ENCODE measurements around the gene PGAP3. TPM values are rescaled to one million over a fixed set of nuclear protein-coding genes. Genes with fewer than 3 reads are reported as not detected.
A peak's percentile ranks its signal among the peaks of the same experiment; 100 is the strongest.

PGAP3 gene
- total and polyA plus RNA-seq, 2 of the 4 experiments (the other 2 are of a cell fraction), result 4.3 to 9.8 TPM

DNA sequence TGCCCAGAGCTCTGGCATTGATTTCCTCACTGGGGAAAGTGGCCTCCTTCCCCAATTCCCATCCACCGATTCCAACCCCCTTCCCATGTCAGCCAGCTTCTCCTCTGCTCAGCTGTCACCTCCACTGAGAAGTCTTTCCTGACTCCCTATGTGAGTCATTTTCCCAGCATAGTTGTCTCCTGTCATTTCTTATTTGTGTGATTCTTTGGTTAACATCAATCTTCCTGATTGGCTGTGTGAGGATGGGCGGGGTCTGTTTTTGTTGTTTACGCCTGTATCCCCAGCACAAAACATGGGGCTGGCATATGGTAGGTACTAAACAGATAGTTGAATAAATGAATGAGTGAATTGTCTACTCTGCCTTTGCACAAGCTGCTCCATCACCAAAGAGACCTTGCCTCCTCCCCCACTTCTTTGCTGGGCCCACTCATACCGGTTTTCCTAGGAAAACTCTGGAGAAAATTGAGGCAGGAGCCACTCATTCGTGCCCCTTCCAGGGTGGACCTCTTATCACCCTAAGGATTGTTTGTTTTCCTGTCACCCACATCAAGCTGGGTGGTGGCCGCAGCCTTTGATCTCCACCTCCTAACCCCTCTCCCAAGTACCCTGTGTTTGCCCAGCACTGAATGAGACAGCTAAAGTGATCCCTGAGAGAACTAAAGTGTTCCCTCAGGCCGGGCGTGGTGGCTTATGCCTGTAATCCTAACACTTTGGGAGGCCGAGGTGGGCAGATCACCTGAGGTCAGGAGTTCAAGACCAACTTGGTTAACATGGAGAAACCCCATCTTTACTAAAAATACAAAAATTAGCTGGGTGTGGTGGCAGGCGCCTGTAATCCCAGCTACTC, 48.7 kb upstream of the PGAP3 start:
- no peak overlapping the region for H3K27ac ChIP-seq (ENCODE audit: insufficient read depth, low read length)
- no peak overlapping the region for H3K56ac ChIP-seq (ENCODE audit: extremely low read depth, insufficient read depth, low read length)
- peaks cover 16% of the 10 kb centered on the region; the same call in 1 of the 2 replicates for H3K4me1 ChIP-seq (ENCODE audit: control insufficient read depth, insufficient read depth, low read length)
- no peaks in the 10 kb centered on the region for H4K20me1 ChIP-seq (ENCODE audit: insufficient read depth, low read length)
- BruUV-seq (replicated peaks), result no TSS peak
- H3K79me1 ChIP-seq (ENCODE audit: low read depth in 1 of 2, low read length in 2 of 2), result no peaks in the 10 kb centered on the region
- no peak overlapping the region for H3K23ac ChIP-seq (ENCODE audit: low read depth, low read length)
- in situ Hi-C loops (cut with MboI; ENCODE audit: low sequenced_read_pairs) (no loop called here), dilution Hi-C loops (cut with HindIII; ENCODE audit: low sequenced_read_pairs, unreplicated experiment) (no loop called here), intact Hi-C loops (cut with micrococcal nuclease) (no loop called here)
- no peak overlapping the region for H4K8ac ChIP-seq (ENCODE audit: low read depth in 2 of 2, low read length in 2 of 2)
- no peak overlapping the region for H2AK9ac ChIP-seq (replicated peaks; ENCODE audit: low read depth, low read length, poor library complexity)
- ChIA-PET CTCF (no interaction called here), POLR2A (ENCODE audit: unreplicated experiment) (no interaction called here)
- H3K27me3 ChIP-seq (ENCODE audit: control insufficient read depth, insufficient read depth, low read length), result peaks cover 28% of the 10 kb centered on the region
- no peak overlapping the region for H3K18ac ChIP-seq (ENCODE audit: low read depth, low read length)
- H2AK5ac ChIP-seq (ENCODE audit: low read depth, low read length), result no peak overlapping the region
- no peak overlapping the region for H4K91ac ChIP-seq (ENCODE audit: insufficient read depth, low read depth, low read length)
- H2BK20ac ChIP-seq (ENCODE audit: low read depth, low read length), result no peak overlapping the region
- H3K14ac ChIP-seq (replicated peaks; ENCODE audit: low read depth, low read length), result no peak overlapping the region
- peak overlapping the region; percentile 32 for H2AFZ ChIP-seq (replicated peaks; ENCODE audit: low read length, poor library complexity)
- DNase-seq, result no peak
- H2BK5ac ChIP-seq (ENCODE audit: low read depth, low read length, poor library complexity, severe bottlenecking), result no peak overlapping the region
- WGBS, 2 experiments (ENCODE audit: extremely low coverage in 2 of 2, insufficient read length in 1 of 2), result 14% methylated on average over 1 of the region's 10 CpGs; no CpG with 5 or more reads in 1 of the 2 experiments
- H2BK120ac ChIP-seq (ENCODE audit: low read depth, low read length), result no peak overlapping the region
- H2BK15ac ChIP-seq (ENCODE audit: low read depth, low read length), result no peak overlapping the region
- H3K9me1 ChIP-seq (ENCODE audit: insufficient read depth, low read length), result 0 out of 2 replicates have a peak, but pooled peaks cover 7% of the 10 kb centered on the region
- H4K5ac ChIP-seq (ENCODE audit: low read depth, low read length), result no peak overlapping the region
- H3K4me3 ChIP-seq (ENCODE audit: insufficient read depth, low read depth, low read length), result no peak overlapping the region
- no peaks in the 10 kb centered on the region for H3K9me3 ChIP-seq (ENCODE audit: control insufficient read depth, insufficient read depth, low read length)
- no peak for ATAC-seq (ENCODE audit: low read depth)
- TF ChIP-seq, protein P1, sequence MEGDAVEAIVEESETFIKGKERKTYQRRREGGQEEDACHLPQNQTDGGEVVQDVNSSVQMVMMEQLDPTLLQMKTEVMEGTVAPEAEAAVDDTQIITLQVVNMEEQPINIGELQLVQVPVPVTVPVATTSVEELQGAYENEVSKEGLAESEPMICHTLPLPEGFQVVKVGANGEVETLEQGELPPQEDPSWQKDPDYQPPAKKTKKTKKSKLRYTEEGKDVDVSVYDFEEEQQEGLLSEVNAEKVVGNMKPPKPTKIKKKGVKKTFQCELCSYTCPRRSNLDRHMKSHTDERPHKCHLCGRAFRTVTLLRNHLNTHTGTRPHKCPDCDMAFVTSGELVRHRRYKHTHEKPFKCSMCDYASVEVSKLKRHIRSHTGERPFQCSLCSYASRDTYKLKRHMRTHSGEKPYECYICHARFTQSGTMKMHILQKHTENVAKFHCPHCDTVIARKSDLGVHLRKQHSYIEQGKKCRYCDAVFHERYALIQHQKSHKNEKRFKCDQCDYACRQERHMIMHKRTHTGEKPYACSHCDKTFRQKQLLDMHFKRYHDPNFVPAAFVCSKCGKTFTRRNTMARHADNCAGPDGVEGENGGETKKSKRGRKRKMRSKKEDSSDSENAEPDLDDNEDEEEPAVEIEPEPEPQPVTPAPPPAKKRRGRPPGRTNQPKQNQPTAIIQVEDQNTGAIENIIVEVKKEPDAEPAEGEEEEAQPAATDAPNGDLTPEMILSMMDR (conservative IDR thresholded peaks at IDR 0.05; ENCODE audit: low read depth, low read length), result no peak
- TF ChIP-seq CEBPB (IDR thresholded peaks at IDR 0.05; ENCODE audit: low read depth, low read length) (no peak), RCOR1 (IDR thresholded peaks at IDR 0.05; ENCODE audit: insufficient replicate concordance, low read length) (no peak), BHLHE40 (IDR thresholded peaks at IDR 0.05; ENCODE audit: low read depth, low read length) (no peak), RFX5 (IDR thresholded peaks at IDR 0.05; ENCODE audit: low read depth, low read length) (no peak), CHD1 (IDR thresholded peaks at IDR 0.05; ENCODE audit: low read depth, low read length) (no peak), FOS (IDR thresholded peaks at IDR 0.05; ENCODE audit: low read depth, low read length) (no peak), RAD21 (IDR thresholded peaks at IDR 0.05; ENCODE audit: low read length) (no peak), POLR2A (IDR thresholded peaks at IDR 0.05; ENCODE audit: low read depth, low read length) (no peak), MAFK (IDR thresholded peaks at IDR 0.05; ENCODE audit: low read depth, low read length) (no peak), MAZ (IDR thresholded peaks at IDR 0.05; ENCODE audit: borderline replicate concordance, low read depth, low read length) (no peak)
- TF ChIP-seq, protein P2, sequence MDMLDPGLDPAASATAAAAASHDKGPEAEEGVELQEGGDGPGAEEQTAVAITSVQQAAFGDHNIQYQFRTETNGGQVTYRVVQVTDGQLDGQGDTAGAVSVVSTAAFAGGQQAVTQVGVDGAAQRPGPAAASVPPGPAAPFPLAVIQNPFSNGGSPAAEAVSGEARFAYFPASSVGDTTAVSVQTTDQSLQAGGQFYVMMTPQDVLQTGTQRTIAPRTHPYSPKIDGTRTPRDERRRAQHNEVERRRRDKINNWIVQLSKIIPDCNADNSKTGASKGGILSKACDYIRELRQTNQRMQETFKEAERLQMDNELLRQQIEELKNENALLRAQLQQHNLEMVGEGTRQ (IDR thresholded peaks at IDR 0.05; ENCODE audit: low read depth, low read length), result no peak
- H3K4me2 ChIP-seq (ENCODE audit: low read depth, low read length), result no peak overlapping the region
- no peaks in the 10 kb centered on the region for H3K36me3 ChIP-seq (ENCODE audit: control insufficient read depth, insufficient read depth, low read length)
- no peak overlapping the region for H3K9ac ChIP-seq (ENCODE audit: low read depth, low read length)
- H3K4ac ChIP-seq (ENCODE audit: low read depth, low read length), result no peak overlapping the region

Measured in IMR-90 (cell line).